ENCODE data around the gene NEU2.

The NEU2 gene

GRCh38 chr2:232986155-232986554 is 46.3 kb upstream of the NEU2 start:
- no peak overlapping the region for H3K4ac ChIP-seq (ENCODE audit: low read depth, low read length)
- H3K27ac ChIP-seq (ENCODE audit: low read depth, low read length), result no peak overlapping the region
- peaks cover 6% of the 10 kb centered on the region for H3K79me2 ChIP-seq (ENCODE audit: control insufficient read depth, insufficient read depth, low read length, poor library complexity)
- WGBS (ENCODE audit: extremely low coverage, insufficient coverage, insufficient read length), result no CpG with 5 or more reads among the region's 2 CpGs
- no peak for DNase-seq
- no peak overlapping the region for H3K23ac ChIP-seq (ENCODE audit: low read length)
- H3K9me3 ChIP-seq (ENCODE audit: insufficient read depth, low read depth, low read length), result no peaks in the 10 kb centered on the region
- H3K36me3 ChIP-seq (ENCODE audit: control insufficient read depth in 1 of 2, insufficient read depth in 2 of 2, low read length in 2 of 2), result no peaks in the 10 kb centered on the region
- no peak overlapping the region for H3K14ac ChIP-seq (ENCODE audit: low read length)
- H4K12ac ChIP-seq (ENCODE audit: low read depth, low read length), result no peak overlapping the region
- peaks cover 6% of the 10 kb centered on the region for H3K79me1 ChIP-seq (ENCODE audit: low read length)
- H3K27me3 ChIP-seq (ENCODE audit: insufficient read depth, low read length), result no peaks in the 10 kb centered on the region
- H2AK5ac ChIP-seq (ENCODE audit: low read length), result no peak overlapping the region
- H3K4me2 ChIP-seq (ENCODE audit: low read length), result no peak overlapping the region
- H2BK120ac ChIP-seq (ENCODE audit: insufficient read depth, low read length, poor library complexity), result no peak overlapping the region
- no peak overlapping the region for H2BK12ac ChIP-seq (ENCODE audit: low read length)
- no peak overlapping the region for H4K8ac ChIP-seq (ENCODE audit: low read depth, low read length)
- no peak overlapping the region for H4K91ac ChIP-seq (ENCODE audit: low read depth, low read length)
- peaks cover 18 to 21% of the 10 kb centered on the region in 2 experiments for H3K4me1 ChIP-seq (ENCODE audit: control insufficient read depth in 1 of 2, insufficient read depth in 2 of 2, low read length in 2 of 2)
- no peak overlapping the region for H2BK5ac ChIP-seq (ENCODE audit: low read depth, low read length, poor library complexity)
- no peak overlapping the region for H2AFZ ChIP-seq (ENCODE audit: insufficient read depth, low read length, poor library complexity)
- no peak overlapping the region for H3K4me3 ChIP-seq (ENCODE audit: low read depth, low read length)
- H3K18ac ChIP-seq (ENCODE audit: low read length), result no peak overlapping the region
- no peak overlapping the region for H3K9ac ChIP-seq (ENCODE audit: low read length)

- no peak overlapping the region for H2BK120ac ChIP-seq (ENCODE audit: insufficient read depth, low read length, poor library complexity)
- H3K36me3 ChIP-seq (ENCODE audit: control insufficient read depth in 1 of 2, insufficient read depth in 2 of 2, low read length in 2 of 2), result no peaks in the 10 kb centered on the region
- no peak overlapping the region for H3K4ac ChIP-seq (ENCODE audit: low read depth, low read length)
- no peak overlapping the region for H4K12ac ChIP-seq (ENCODE audit: low read depth, low read length)
- H2BK5ac ChIP-seq (ENCODE audit: low read depth, low read length, poor library complexity), result no peak overlapping the region
- no peaks in the 10 kb centered on the region for H3K79me2 ChIP-seq (ENCODE audit: control insufficient read depth, insufficient read depth, low read length, poor library complexity)
- no peaks in the 10 kb centered on the region for H3K9me3 ChIP-seq (ENCODE audit: insufficient read depth, low read depth, low read length)
- no peaks in the 10 kb centered on the region for H3K79me1 ChIP-seq (ENCODE audit: low read length)
- no peaks in the 10 kb centered on the region for H3K4me1 ChIP-seq (ENCODE audit: control insufficient read depth in 1 of 2, insufficient read depth in 2 of 2, low read length in 2 of 2)
- no peak overlapping the region for H3K9ac ChIP-seq (ENCODE audit: low read length)
- H3K18ac ChIP-seq (ENCODE audit: low read length), result no peak overlapping the region
- no peak overlapping the region for H2BK12ac ChIP-seq (ENCODE audit: low read length)
- no peak overlapping the region for H3K23ac ChIP-seq (ENCODE audit: low read length)
- H4K8ac ChIP-seq (ENCODE audit: low read depth, low read length), result no peak overlapping the region
- no peak overlapping the region for H3K4me3 ChIP-seq (ENCODE audit: low read depth, low read length)
- H3K27ac ChIP-seq (ENCODE audit: low read depth, low read length), result no peak overlapping the region
- no peak overlapping the region for H3K14ac ChIP-seq (ENCODE audit: low read length)
- no CpG with 5 or more reads among the region's 4 CpGs for WGBS (ENCODE audit: extremely low coverage, insufficient coverage, insufficient read length)
- no peak overlapping the region for H4K91ac ChIP-seq (ENCODE audit: low read depth, low read length)
- no peak overlapping the region for H3K4me2 ChIP-seq (ENCODE audit: low read length)
- DNase-seq, result no peak
- no peak overlapping the region for H2AK5ac ChIP-seq (ENCODE audit: low read length)
- no peaks in the 10 kb centered on the region for H3K27me3 ChIP-seq (ENCODE audit: insufficient read depth, low read length)
- no peak overlapping the region for H2AFZ ChIP-seq (ENCODE audit: insufficient read depth, low read length, poor library complexity)
These were observed 39.1 kb upstream of the NEU2 start for GRCh38 chr2:232993231-232993821.

- Histone ChIP-seq H3K36me3 (ENCODE audit: control insufficient read depth in 1 of 2, insufficient read depth in 2 of 2, low read length in 2 of 2) (no peaks in the 10 kb centered on the region), H3K79me2 (ENCODE audit: control insufficient read depth, insufficient read depth, low read length, poor library complexity) (no peaks in the 10 kb centered on the region), H3K4ac (ENCODE audit: low read depth, low read length) (no peak overlapping the region), H2AFZ (ENCODE audit: insufficient read depth, low read length, poor library complexity) (no peak overlapping the region), H4K8ac (ENCODE audit: low read depth, low read length) (no peak overlapping the region), H4K91ac (ENCODE audit: low read depth, low read length) (no peak overlapping the region), H2BK120ac (ENCODE audit: insufficient read depth, low read length, poor library complexity) (no peak overlapping the region), H3K4me1 (ENCODE audit: control insufficient read depth in 1 of 2, insufficient read depth in 2 of 2, low read length in 2 of 2) (no peaks in the 10 kb centered on the region), H3K14ac (ENCODE audit: low read length) (no peak overlapping the region), H3K79me1 (ENCODE audit: low read length) (no peaks in the 10 kb centered on the region), H2AK5ac (ENCODE audit: low read length) (no peak overlapping the region), H3K27ac (ENCODE audit: low read depth, low read length) (no peak overlapping the region), H4K12ac (ENCODE audit: low read depth, low read length) (no peak overlapping the region), H3K4me3 (ENCODE audit: low read depth, low read length) (no peak overlapping the region), H3K4me2 (ENCODE audit: low read length) (no peak overlapping the region), H3K18ac (ENCODE audit: low read length) (no peak overlapping the region), H2BK5ac (ENCODE audit: low read depth, low read length, poor library complexity) (no peak overlapping the region), H3K27me3 (ENCODE audit: insufficient read depth, low read length) (no peaks in the 10 kb centered on the region), H3K9ac (ENCODE audit: low read length) (no peak overlapping the region), H3K9me3 (ENCODE audit: insufficient read depth, low read depth, low read length) (no peaks in the 10 kb centered on the region), H2BK12ac (ENCODE audit: low read length) (no peak overlapping the region), H3K23ac (ENCODE audit: low read length) (no peak overlapping the region)
- no peak for DNase-seq
- no CpG with 5 or more reads among the region's 5 CpGs for WGBS (ENCODE audit: extremely low coverage, insufficient coverage, insufficient read length)
These were observed 38.0 kb upstream of the NEU2 start for GRCh38 chr2:232994446-232994845.

- Histone ChIP-seq H2BK120ac (ENCODE audit: insufficient read depth, low read length, poor library complexity) (no peak overlapping the region), H3K79me1 (ENCODE audit: low read length) (no peaks in the 10 kb centered on the region), H3K9me3 (ENCODE audit: insufficient read depth, low read depth, low read length) (no peaks in the 10 kb centered on the region), H4K12ac (ENCODE audit: low read depth, low read length) (no peak overlapping the region), H4K91ac (ENCODE audit: low read depth, low read length) (no peak overlapping the region), H3K4me1 (ENCODE audit: control insufficient read depth in 1 of 2, insufficient read depth in 2 of 2, low read length in 2 of 2) (no peaks in the 10 kb centered on the region), H2BK12ac (ENCODE audit: low read length) (no peak overlapping the region), H3K4me2 (ENCODE audit: low read length) (no peak overlapping the region), H3K4ac (ENCODE audit: low read depth, low read length) (no peak overlapping the region), H2AFZ (ENCODE audit: insufficient read depth, low read length, poor library complexity) (no peak overlapping the region), H3K4me3 (ENCODE audit: low read depth, low read length) (no peak overlapping the region), H3K14ac (ENCODE audit: low read length) (no peak overlapping the region), H3K27ac (ENCODE audit: low read depth, low read length) (no peak overlapping the region), H3K9ac (ENCODE audit: low read length) (no peak overlapping the region), H3K27me3 (ENCODE audit: insufficient read depth, low read length) (no peaks in the 10 kb centered on the region), H2AK5ac (ENCODE audit: low read length) (no peak overlapping the region), H3K36me3 (ENCODE audit: control insufficient read depth in 1 of 2, insufficient read depth in 2 of 2, low read length in 2 of 2) (no peaks in the 10 kb centered on the region), H4K8ac (ENCODE audit: low read depth, low read length) (no peak overlapping the region), H3K23ac (ENCODE audit: low read length) (no peak overlapping the region), H2BK5ac (ENCODE audit: low read depth, low read length, poor library complexity) (no peak overlapping the region), H3K79me2 (ENCODE audit: control insufficient read depth, insufficient read depth, low read length, poor library complexity) (peaks cover 2% of the 10 kb centered on the region), H3K18ac (ENCODE audit: low read length) (no peak overlapping the region)
- no peak for DNase-seq
- WGBS (ENCODE audit: extremely low coverage, insufficient coverage, insufficient read length), result no CpG with 5 or more reads among the region's 18 CpGs
These were observed 34.5 kb upstream of the NEU2 start for GRCh38 chr2:232997749-232998665.

Measured in trophoblast cell (in vitro differentiated cells and primary cell).